ENCODE measurements around the gene XPNPEP1.

The XPNPEP1 gene

GRCh38 chr10:109960682-109961081 lies 37.4 kb upstream of the XPNPEP1 start:
- no peak overlapping the region for H2AFZ ChIP-seq (ENCODE audit: low read depth, low read length)
- H3K4me3 ChIP-seq (ENCODE audit: low read length): no peak overlapping the region
- H3K9me3 ChIP-seq (ENCODE audit: low read length): no peaks in the 10 kb centered on the region

GRCh38 chr10:109959259-109960145 lies 36.2 kb upstream of the XPNPEP1 start:
- Histone ChIP-seq H3K9me3 (ENCODE audit: low read length) (no peaks in the 10 kb centered on the region), H3K36me3 (ENCODE audit: insufficient read depth, low read length) (no peaks in the 10 kb centered on the region), H3K27me3 (ENCODE audit: insufficient read depth, low read length) (no peaks in the 10 kb centered on the region), H3K4me3 (ENCODE audit: low read length) (no peak overlapping the region), H2AFZ (ENCODE audit: low read depth, low read length) (no peak overlapping the region), H3K4me1 (ENCODE audit: insufficient read depth, low read length) (peaks cover 20% of the 10 kb centered on the region)

More at GRCh38 chr10:109960682-109961081, 37.4 kb upstream of the XPNPEP1 start:
- H3K4me1 ChIP-seq (ENCODE audit: insufficient read depth, low read length): peaks cover 20% of the 10 kb centered on the region
- H3K36me3 ChIP-seq (ENCODE audit: insufficient read depth, low read length): no peaks in the 10 kb centered on the region
- H3K27me3 ChIP-seq (ENCODE audit: insufficient read depth, low read length): no peaks in the 10 kb centered on the region

GRCh38 chr10:109958059-109958458 lies 34.7 kb upstream of the XPNPEP1 start:
- peaks cover 20% of the 10 kb centered on the region for H3K4me1 ChIP-seq (ENCODE audit: insufficient read depth, low read length)
- H3K27me3 ChIP-seq (ENCODE audit: insufficient read depth, low read length): no peaks in the 10 kb centered on the region
- no peaks in the 10 kb centered on the region for H3K36me3 ChIP-seq (ENCODE audit: insufficient read depth, low read length)

GRCh38 chr10:109957092-109957797 lies 33.9 kb upstream of the XPNPEP1 start:
- Histone ChIP-seq H3K4me3 (ENCODE audit: low read length) (no peak overlapping the region), H3K9me3 (ENCODE audit: low read length) (no peaks in the 10 kb centered on the region), H2AFZ (ENCODE audit: low read depth, low read length) (no peak overlapping the region), H3K36me3 (ENCODE audit: insufficient read depth, low read length) (no peaks in the 10 kb centered on the region), H3K27me3 (ENCODE audit: insufficient read depth, low read length) (no peaks in the 10 kb centered on the region), H3K4me1 (ENCODE audit: insufficient read depth, low read length) (peaks cover 20% of the 10 kb centered on the region)

More at GRCh38 chr10:109958059-109958458, 34.7 kb upstream of the XPNPEP1 start:
- no peaks in the 10 kb centered on the region for H3K9me3 ChIP-seq (ENCODE audit: low read length)
- H3K4me3 ChIP-seq (ENCODE audit: low read length): no peak overlapping the region
- no peak overlapping the region for H2AFZ ChIP-seq (ENCODE audit: low read depth, low read length)

- Histone ChIP-seq H2AFZ (ENCODE audit: low read depth, low read length) (no peak overlapping the region), H3K9me3 (ENCODE audit: low read length) (no peaks in the 10 kb centered on the region), H3K27me3 (ENCODE audit: insufficient read depth, low read length) (no peaks in the 10 kb centered on the region), H3K4me3 (ENCODE audit: low read length) (no peak overlapping the region), H3K36me3 (ENCODE audit: insufficient read depth, low read length) (no peaks in the 10 kb centered on the region), H3K4me1 (ENCODE audit: insufficient read depth, low read length) (peaks cover 14% of the 10 kb centered on the region)
Measured at GRCh38 chr10:109956454-109957091, 33.3 kb upstream of the XPNPEP1 start.

DNA sequence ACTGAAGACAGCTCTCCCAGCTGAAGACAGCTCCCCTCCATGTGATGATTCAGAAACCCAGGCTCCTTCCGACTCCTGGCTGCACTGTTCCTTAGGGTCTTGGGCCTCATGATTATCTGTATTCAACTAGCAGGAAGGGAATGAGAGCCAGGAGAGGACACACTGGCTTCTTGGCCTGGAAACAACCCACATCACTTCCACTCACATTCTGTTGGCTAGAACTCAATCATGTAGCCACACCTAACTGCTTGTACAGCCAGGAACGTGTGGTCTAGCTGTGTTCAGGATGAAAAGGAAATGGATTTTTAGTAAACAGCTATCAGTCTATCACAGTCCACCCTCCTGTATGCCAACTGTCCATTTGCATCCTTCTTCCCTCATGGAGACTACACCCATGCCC lies 30.5 kb upstream of the XPNPEP1 start:
- Histone ChIP-seq H3K36me3 (ENCODE audit: insufficient read depth, low read length) (no peaks in the 10 kb centered on the region), H2AFZ (ENCODE audit: low read depth, low read length) (no peak overlapping the region), H3K9me3 (ENCODE audit: low read length) (peaks cover under 1% of the 10 kb centered on the region), H3K27me3 (ENCODE audit: insufficient read depth, low read length) (no peaks in the 10 kb centered on the region), H3K4me1 (ENCODE audit: insufficient read depth, low read length) (peaks cover 5% of the 10 kb centered on the region), H3K4me3 (ENCODE audit: low read length) (no peak overlapping the region)

DNA sequence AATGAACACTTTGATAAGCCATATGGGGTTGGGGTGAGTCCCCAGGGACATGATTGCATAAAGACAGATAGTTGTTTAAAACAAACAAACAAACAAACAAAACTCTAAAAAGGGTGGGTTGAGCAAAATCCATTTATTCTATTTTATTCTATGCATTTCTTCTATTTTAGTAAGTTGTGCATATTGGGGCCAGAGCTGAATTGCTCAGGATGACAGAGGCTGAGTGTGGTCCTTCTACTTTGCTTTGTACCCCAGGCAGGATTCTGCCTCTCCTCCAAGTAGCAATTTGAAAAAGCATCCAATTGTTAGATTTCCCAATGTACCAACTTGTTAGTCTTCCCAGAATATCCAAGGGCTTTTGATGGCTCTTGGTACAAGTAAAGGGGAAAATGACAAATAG lies 29.2 kb upstream of the XPNPEP1 start:
- Histone ChIP-seq H3K36me3 (ENCODE audit: insufficient read depth, low read length) (no peaks in the 10 kb centered on the region), H3K27me3 (ENCODE audit: insufficient read depth, low read length) (no peaks in the 10 kb centered on the region), H3K4me1 (ENCODE audit: insufficient read depth, low read length) (peaks cover 5% of the 10 kb centered on the region), H3K9me3 (ENCODE audit: low read length) (peaks cover 2% of the 10 kb centered on the region), H3K4me3 (ENCODE audit: low read length) (no peak overlapping the region), H2AFZ (ENCODE audit: low read depth, low read length) (no peak overlapping the region)

GRCh38 chr10:109947111-109947920 lies 24.0 kb upstream of the XPNPEP1 start:
- Histone ChIP-seq H3K4me1 (ENCODE audit: insufficient read depth, low read length) (no peaks in the 10 kb centered on the region), H3K36me3 (ENCODE audit: insufficient read depth, low read length) (no peaks in the 10 kb centered on the region), H3K4me3 (ENCODE audit: low read length) (no peak overlapping the region)

DNA sequence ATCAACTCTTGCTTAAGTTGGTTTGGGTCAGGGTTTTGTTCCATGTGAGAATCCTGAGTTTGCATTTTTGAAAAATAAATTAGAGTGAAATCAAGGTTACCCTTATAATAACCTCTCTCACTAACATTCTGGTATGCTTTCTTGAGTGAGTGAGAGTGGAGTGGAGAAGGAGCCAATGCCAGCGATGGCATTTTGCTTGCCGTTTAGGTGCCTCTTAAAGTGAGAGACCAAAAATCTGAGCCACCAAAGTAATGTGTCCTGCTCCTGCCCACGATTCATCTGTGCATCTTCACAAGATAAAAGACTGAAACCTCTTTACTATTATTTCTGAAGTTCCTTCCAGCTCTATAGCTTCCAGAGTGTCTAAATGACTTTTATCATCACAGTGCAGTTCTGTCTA lies 23.4 kb upstream of the XPNPEP1 start:
- Histone ChIP-seq H3K4me1 (ENCODE audit: insufficient read depth, low read length) (no peaks in the 10 kb centered on the region), H3K36me3 (ENCODE audit: insufficient read depth, low read length) (no peaks in the 10 kb centered on the region), H3K27me3 (ENCODE audit: insufficient read depth, low read length) (no peaks in the 10 kb centered on the region), H3K9me3 (ENCODE audit: low read length) (peaks cover 2% of the 10 kb centered on the region), H2AFZ (ENCODE audit: low read depth, low read length) (no peak overlapping the region), H3K4me3 (ENCODE audit: low read length) (no peak overlapping the region)

More at GRCh38 chr10:109947111-109947920, 24.0 kb upstream of the XPNPEP1 start:
- Histone ChIP-seq H2AFZ (ENCODE audit: low read depth, low read length) (no peak overlapping the region), H3K27me3 (ENCODE audit: insufficient read depth, low read length) (no peaks in the 10 kb centered on the region), H3K9me3 (ENCODE audit: low read length) (peaks cover 2% of the 10 kb centered on the region)

DNA sequence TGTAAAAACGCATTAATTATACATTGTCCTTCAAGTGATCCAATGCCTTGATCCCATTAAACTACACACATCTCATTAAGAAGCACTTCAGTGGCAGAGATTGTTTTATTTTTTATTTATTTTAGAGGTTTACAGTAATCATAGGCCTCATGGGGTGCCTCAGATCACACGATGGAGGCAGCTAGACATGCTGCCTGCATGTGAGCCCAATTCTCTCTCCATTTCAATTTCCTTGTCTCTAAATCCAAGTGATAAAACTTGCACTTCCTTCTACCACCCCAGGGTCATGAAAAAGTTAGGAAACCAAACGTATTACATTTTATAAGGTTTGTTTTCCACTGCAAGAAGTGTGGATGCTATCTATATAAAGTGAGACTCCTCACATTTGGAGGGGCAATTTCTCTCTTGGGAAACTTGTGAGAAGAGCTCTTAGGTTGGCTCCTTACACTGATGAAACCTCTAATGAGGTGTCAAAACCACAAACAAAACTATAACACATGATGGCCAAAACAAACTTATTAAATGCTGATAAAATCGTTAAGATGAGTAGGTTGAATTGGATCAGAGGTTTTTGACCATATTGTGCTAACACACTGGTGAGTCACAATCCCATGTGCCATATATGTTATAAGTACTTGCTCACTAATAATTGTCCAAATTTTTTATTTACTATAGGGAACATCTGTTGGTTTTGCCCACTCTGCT lies 22.3 kb upstream of the XPNPEP1 start:
- Histone ChIP-seq H3K27me3 (ENCODE audit: insufficient read depth, low read length) (no peaks in the 10 kb centered on the region), H3K9me3 (ENCODE audit: low read length) (peaks cover 2% of the 10 kb centered on the region), H2AFZ (ENCODE audit: low read depth, low read length) (no peak overlapping the region), H3K36me3 (ENCODE audit: insufficient read depth, low read length) (no peaks in the 10 kb centered on the region), H3K4me3 (ENCODE audit: low read length) (no peak overlapping the region), H3K4me1 (ENCODE audit: insufficient read depth, low read length) (no peaks in the 10 kb centered on the region)

DNA sequence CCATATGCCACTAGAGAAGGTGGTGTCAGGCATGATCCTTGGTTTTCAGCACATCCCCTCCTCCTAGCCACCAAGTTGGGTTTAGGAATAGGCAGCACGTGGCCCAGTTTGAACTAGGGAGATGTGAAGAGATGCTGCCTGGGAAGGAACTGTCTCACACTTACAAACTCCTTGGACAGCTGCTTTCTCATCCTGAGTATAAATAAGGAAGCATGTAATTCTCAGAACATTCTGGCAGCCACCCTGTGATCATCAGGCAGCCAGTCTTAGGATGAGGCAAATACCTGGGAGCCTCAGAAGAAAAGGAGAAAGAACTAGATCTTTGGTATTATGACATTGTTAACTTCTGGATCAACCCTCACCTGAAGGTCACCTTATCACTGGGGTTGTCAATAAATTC lies 21.3 kb upstream of the XPNPEP1 start:
- Histone ChIP-seq H3K9me3 (ENCODE audit: low read length) (peaks cover 2% of the 10 kb centered on the region), H3K36me3 (ENCODE audit: insufficient read depth, low read length) (no peaks in the 10 kb centered on the region), H3K27me3 (ENCODE audit: insufficient read depth, low read length) (no peaks in the 10 kb centered on the region), H3K4me1 (ENCODE audit: insufficient read depth, low read length) (no peaks in the 10 kb centered on the region), H2AFZ (ENCODE audit: low read depth, low read length) (no peak overlapping the region), H3K4me3 (ENCODE audit: low read length) (no peak overlapping the region)

DNA sequence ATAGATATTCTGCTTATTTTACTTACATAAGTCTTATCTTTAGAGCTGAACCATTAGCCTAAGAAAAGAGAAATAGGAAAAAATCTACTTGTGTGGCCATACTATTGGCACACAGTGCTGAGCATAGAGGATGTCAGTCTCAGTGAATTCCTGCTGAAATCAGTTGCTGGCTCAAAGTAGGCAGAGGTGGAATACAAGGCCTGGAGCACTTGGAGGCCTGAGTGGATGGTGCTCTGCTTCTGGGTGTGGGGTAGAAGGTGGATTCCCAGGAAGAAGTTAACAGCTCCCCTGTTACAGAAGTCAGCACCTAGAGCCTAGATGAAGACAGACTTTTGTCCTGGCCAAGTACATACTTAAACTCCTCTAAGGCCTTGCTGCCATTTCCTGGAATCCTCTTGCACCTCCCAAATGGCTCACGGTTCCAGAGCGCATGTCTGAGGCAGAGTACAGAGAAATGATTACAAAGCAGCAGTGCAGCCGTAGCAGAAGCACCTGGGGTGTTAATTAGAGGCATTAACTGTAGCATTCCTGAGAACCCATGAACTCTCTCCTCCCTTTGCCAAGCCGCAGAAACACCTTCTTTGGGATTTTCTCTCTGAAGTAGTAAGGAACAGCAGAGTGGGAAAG lies 18.0 kb upstream of the XPNPEP1 start:
- no peak overlapping the region for H2AFZ ChIP-seq (ENCODE audit: low read depth, low read length)
- no peaks in the 10 kb centered on the region for H3K36me3 ChIP-seq (ENCODE audit: insufficient read depth, low read length)
- no peaks in the 10 kb centered on the region for H3K4me1 ChIP-seq (ENCODE audit: insufficient read depth, low read length)
- H3K27me3 ChIP-seq (ENCODE audit: insufficient read depth, low read length): no peaks in the 10 kb centered on the region
- no peak overlapping the region for H3K4me3 ChIP-seq (ENCODE audit: low read length)
- no peaks in the 10 kb centered on the region for H3K9me3 ChIP-seq (ENCODE audit: low read length)

All from neuron (in vitro differentiated cells).